MCF 10A (cell line): ENCODE data around the gene FBXW4. TPM values are rescaled to one million over a fixed set of nuclear protein-coding genes. Genes with fewer than 3 reads are reported as not detected.

Source experiments
- BruUV-seq: library from RNA; stranded (reverse); fragments of 400-500 nt; replicated peaks from 2 replicates; lab custom pipeline; 2021; lab: Mats Ljungman, UMichigan
- CTCF ChIA-PET: fragments of 300-600 bp; sonication (Branson Sonifier 250); formaldehyde crosslinking; extraction: SDS; loops from one replicate; lab custom pipeline; 2021; ENCODE audit warnings: antibody characterized with exemption, inconsistent platforms; lab: Yijun Ruan, JAX
- POLR2A ChIA-PET: fragments of 300-600, 350-650 bp; sonication (Branson Sonifier 250); formaldehyde crosslinking; extraction: SDS; loops from one replicate; lab custom pipeline; 2020; ENCODE audit warnings: antibody characterized with exemption, inconsistent platforms; lab: Yijun Ruan, JAX
- DNase-seq: peaks from one replicate; pipeline ENCODE4 v3.0.0-alpha.2; 2018; ENCODE audit not compliant: unreplicated experiment
- H3K27ac Mint-ChIP-seq: one replicate; pipeline ENCODE4 v1.8.0; 2022; ENCODE audit warnings: mild to moderate bottlenecking, low read depth, mixed read lengths; ENCODE audit not compliant: unreplicated experiment
- H3K27me3 Mint-ChIP-seq: one replicate; pipeline ENCODE4 v1.8.0; 2022; ENCODE audit warnings: mixed read lengths; ENCODE audit not compliant: insufficient read depth, unreplicated experiment
- H3K36me3 Mint-ChIP-seq: one replicate; pipeline ENCODE4 v1.8.0; 2022; ENCODE audit warnings: mild to moderate bottlenecking, moderate library complexity, mixed read lengths; ENCODE audit not compliant: insufficient read depth, unreplicated experiment
- H3K4me1 Mint-ChIP-seq: one replicate; pipeline ENCODE4 v1.8.0; 2022; ENCODE audit warnings: mixed read lengths; ENCODE audit not compliant: insufficient read depth, unreplicated experiment
- H3K4me3 Mint-ChIP-seq: one replicate; pipeline ENCODE4 v1.8.0; 2022; ENCODE audit warnings: mild to moderate bottlenecking, moderate library complexity, mixed read lengths; ENCODE audit not compliant: unreplicated experiment
- H3K9me3 Mint-ChIP-seq: one replicate; pipeline ENCODE4 v1.8.0; 2022; ENCODE audit warnings: mixed read lengths; ENCODE audit not compliant: unreplicated experiment
- intact Hi-C: fragments of 100-400 bp; cut with micrococcal nuclease; formaldehyde crosslinking; loops from 2 replicates; pipeline ENCODE4 v1.14.1; 2022
- total RNA-seq: library from RNA; stranded (reverse); gene quantifications from 2 replicates; pipeline ENCODE4 v1.2.3, GENCODE V29; 2022
- TF ChIP-seq, protein P1 (sequence below): fragments of 200-600 bp; IDR thresholded peaks from one replicate; pipeline ENCODE4 v1.8.0; 2022; ENCODE audit warnings: antibody characterized with exemption, mild to moderate bottlenecking; ENCODE audit not compliant: unreplicated experiment

FBXW4 gene
- total RNA-seq, 1 experiment from 2014 or later = 52.1 TPM

DNA sequence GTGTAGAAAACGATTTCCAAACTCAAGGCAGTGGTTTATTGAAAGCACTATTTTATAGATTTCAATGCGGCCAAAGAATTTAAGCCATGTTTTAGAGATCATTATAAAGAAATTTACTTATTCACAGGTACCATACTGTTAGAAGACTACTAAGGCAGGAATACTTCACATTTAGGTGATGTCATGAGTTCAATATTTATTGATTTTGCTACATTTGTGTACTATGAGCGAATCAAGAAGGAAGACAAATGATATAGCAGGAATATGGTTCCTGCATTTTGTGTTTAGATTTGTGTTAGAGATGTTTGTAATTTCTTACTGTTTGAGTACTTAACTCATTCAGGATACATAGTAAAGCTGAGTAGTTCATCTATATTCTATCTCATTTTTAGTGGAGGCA is 1.7 kb upstream of the FBXW4 start:
- Mint-ChIP-seq H3K9me3 (no peaks in the 10 kb centered on the region), H3K36me3 (peaks cover 19% of the 10 kb centered on the region), H3K27me3 (no peaks in the 10 kb centered on the region), H3K4me1 (peaks cover 14% of the 10 kb centered on the region), H3K27ac (peak overlapping the region; percentile 39), H3K4me3 (peak overlapping the region; percentile 93)
- BruUV-seq = no TSS peak
- ChIA-PET CTCF (no interaction called here), POLR2A (no interaction called here)
- intact Hi-C loops = no loop called here
- DNase-seq = no peak
- TF ChIP-seq, protein P1, sequence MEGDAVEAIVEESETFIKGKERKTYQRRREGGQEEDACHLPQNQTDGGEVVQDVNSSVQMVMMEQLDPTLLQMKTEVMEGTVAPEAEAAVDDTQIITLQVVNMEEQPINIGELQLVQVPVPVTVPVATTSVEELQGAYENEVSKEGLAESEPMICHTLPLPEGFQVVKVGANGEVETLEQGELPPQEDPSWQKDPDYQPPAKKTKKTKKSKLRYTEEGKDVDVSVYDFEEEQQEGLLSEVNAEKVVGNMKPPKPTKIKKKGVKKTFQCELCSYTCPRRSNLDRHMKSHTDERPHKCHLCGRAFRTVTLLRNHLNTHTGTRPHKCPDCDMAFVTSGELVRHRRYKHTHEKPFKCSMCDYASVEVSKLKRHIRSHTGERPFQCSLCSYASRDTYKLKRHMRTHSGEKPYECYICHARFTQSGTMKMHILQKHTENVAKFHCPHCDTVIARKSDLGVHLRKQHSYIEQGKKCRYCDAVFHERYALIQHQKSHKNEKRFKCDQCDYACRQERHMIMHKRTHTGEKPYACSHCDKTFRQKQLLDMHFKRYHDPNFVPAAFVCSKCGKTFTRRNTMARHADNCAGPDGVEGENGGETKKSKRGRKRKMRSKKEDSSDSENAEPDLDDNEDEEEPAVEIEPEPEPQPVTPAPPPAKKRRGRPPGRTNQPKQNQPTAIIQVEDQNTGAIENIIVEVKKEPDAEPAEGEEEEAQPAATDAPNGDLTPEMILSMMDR = no peak

DNA sequence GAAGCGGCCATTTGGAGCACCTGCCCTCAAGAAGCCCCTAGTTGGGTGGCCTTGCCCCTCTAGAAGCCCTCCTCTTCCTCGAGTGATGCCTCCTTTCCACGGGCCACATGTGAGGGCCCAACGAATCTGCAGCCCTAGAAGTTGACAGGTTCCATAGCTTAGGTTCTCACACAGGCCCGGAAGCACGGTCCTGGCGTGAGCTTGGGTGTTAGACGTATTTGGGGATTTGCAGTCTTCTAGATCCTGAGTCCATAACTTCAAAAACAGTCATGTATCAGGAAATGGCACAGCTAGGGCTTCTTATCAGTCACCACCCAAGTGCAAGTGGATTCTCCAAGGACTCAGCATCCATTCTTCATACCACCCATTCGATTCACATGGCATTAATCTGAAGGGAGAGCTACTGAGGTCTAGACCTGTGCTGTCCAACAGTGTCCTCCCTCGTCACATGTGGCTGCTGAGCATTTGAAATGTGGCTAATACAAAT is 477 bp upstream of the FBXW4 start:
- Mint-ChIP-seq H3K4me1 (peaks cover 23% of the 10 kb centered on the region), H3K27me3 (no peaks in the 10 kb centered on the region), H3K27ac (peak overlapping the region; percentile 99), H3K4me3 (peak overlapping the region; percentile 93), H3K9me3 (no peaks in the 10 kb centered on the region), H3K36me3 (peaks cover 23% of the 10 kb centered on the region)
- no peak for DNase-seq
- ChIA-PET POLR2A (interaction anchor here (0.7 to 3.6 kb wide), 8 partner anchors 10 to 1110 kb away, joined by 3 to 19 read pairs (median 4); partner anchors contain the start of genes DPCD and POLL), CTCF (interaction anchor here (0.6 to 0.7 kb wide), 2 partner anchors 73 to 580 kb away, joined by 3 read pairs; no protein-coding TSS in a partner anchor)
- intact Hi-C loops = no loop called here
- BruUV-seq = no TSS peak
- TF ChIP-seq, protein P1 = no peak

DNA sequence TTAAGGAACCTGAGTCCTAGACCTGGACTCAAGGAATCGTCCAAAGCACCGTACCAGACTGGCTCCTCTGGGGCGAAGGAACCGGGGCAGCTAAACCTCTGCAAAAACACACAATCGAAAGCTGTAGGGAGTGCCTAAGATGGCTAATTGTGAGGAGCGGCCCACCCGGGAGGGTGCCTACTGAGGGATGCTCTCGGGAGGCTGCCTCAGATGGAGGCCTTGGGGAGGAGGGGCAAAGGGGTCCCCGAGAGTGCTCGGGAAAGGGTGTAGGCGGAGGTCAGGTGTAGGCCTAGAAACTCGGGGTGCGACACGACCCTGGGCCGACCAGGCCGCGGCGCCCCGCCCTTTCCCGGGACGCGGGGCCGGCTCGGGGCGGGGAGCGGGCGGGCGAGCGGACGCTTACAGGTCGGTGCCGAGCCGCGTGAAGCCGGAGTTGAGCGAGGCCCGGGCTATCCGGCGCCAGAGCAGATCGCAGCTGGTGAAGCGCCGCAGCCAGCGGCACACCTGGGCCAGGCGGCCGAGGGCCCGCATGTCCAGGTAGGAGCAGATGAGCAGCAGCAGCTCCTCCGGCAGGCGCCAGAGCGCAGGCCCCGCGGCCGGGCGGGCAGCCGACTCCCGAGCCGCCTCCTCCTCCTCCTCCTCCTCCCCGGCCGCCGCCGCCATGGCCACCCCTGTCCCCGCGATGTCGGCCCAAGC is 844 bp downstream of the FBXW4 start:
- Mint-ChIP-seq H3K4me1 (peaks cover 23% of the 10 kb centered on the region), H3K9me3 (no peaks in the 10 kb centered on the region), H3K27ac (peak overlapping the region; percentile 99), H3K36me3 (peaks cover 17% of the 10 kb centered on the region), H3K4me3 (peak overlapping the region; percentile 93), H3K27me3 (no peaks in the 10 kb centered on the region)
- no TSS peak for BruUV-seq
- ChIA-PET POLR2A (interaction anchor here (0.5 to 3.6 kb wide), 13 partner anchors 7 to 374 kb away, joined by 3 to 19 read pairs (median 4); no protein-coding TSS in a partner anchor), CTCF (interaction anchor here (0.5 to 2.4 kb wide), 4 partner anchors 88 to 436 kb away, joined by 3 to 7 read pairs (median 4); partner anchors contain the start of gene NPM3)
- TF ChIP-seq, protein P1 = no peak
- peak; percentile 59 for DNase-seq
- intact Hi-C loops = no loop called here

DNA sequence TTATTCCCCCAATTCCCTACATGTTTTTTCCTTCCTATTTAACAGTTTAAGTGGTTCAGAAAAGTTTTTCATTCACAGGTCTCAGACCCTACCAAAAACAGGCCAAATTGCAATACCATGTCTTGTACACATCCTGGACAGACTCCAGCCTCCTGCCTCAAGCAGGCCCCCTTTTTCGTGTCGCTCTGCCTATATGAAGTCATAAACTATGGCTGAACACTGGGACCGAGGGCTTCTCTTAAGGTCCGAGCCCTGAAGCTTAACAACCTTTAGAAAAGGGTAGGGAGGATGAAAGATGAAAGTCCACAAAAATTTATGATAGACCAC is 1.4 kb downstream of the FBXW4 start:
- TSS peak; percentile 23 for BruUV-seq
- H3K36me3 Mint-ChIP-seq = peaks cover 17% of the 10 kb centered on the region
- peak overlapping the region; percentile 99 for H3K27ac Mint-ChIP-seq
- CTCF ChIA-PET = interaction anchor here (1.2 to 2.4 kb wide), 3 partner anchors 88 to 91 kb away, joined by 3 to 7 read pairs (median 4); partner anchors contain the start of gene NPM3
- H3K27me3 Mint-ChIP-seq = no peaks in the 10 kb centered on the region
- no peak for DNase-seq
- TF ChIP-seq, protein P1 = no peak
- POLR2A ChIA-PET = interaction anchor here (0.6 to 3.6 kb wide), 13 partner anchors 8 to 792 kb away, joined by 3 to 19 read pairs (median 4); no protein-coding TSS in a partner anchor
- peak overlapping the region; percentile 93 for H3K4me3 Mint-ChIP-seq
- intact Hi-C loops = no loop called here
- no peaks in the 10 kb centered on the region for H3K9me3 Mint-ChIP-seq
- peaks cover 23% of the 10 kb centered on the region for H3K4me1 Mint-ChIP-seq
